GM04503 (cell line): ENCODE results near the gene INO80.
"Not testable (repeated sequence)": the region's sequence is repeated elsewhere in the genome, so short reads cannot be mapped to it uniquely, and the experiment has no call there.

ENCODE experiments used
- DNase-seq: peaks from one replicate; pipeline ENCODE4 v3.0.0-alpha.2; 2012; ENCODE audit warnings: low read depth

INO80 gene

GRCh38 chr15:40992825-40993224 is 123.3 kb downstream of the INO80 start:
- no peak for DNase-seq

- peak; percentile 30 for DNase-seq
Measured at GRCh38 chr15:40992241-40992741, 123.8 kb downstream of the INO80 start.

- DNase-seq, result no peak
Measured at GRCh38 chr15:40991355-40991754, 124.7 kb downstream of the INO80 start.

- DNase-seq, result no peak
Measured at GRCh38 chr15:40990789-40991188, 125.3 kb downstream of the INO80 start.

GRCh38 chr15:40990080-40990479 is 126.0 kb downstream of the INO80 start:
- DNase-seq, result no peak

GRCh38 chr15:40988156-40988555 is 127.9 kb downstream of the INO80 start:
- no peak for DNase-seq

GRCh38 chr15:40986820-40987219 is 129.3 kb downstream of the INO80 start:
- no peak for DNase-seq

GRCh38 chr15:40985541-40986330 is 130.3 kb downstream of the INO80 start:
- DNase-seq, result no peak

- peak; percentile 81 for DNase-seq
Measured at GRCh38 chr15:40984964-40985363, 131.1 kb downstream of the INO80 start.

GRCh38 chr15:40984406-40984805 is 131.7 kb downstream of the INO80 start:
- DNase-seq, result no peak

GRCh38 chr15:40982855-40983254 is 133.2 kb downstream of the INO80 start:
- DNase-seq, result peak; percentile 69

GRCh38 chr15:40981186-40981585 is 134.9 kb downstream of the INO80 start:
- no peak for DNase-seq

GRCh38 chr15:40978562-40978961 is 137.5 kb downstream of the INO80 start:
- DNase-seq, result no peak

GRCh38 chr15:40978141-40978540 is 137.9 kb downstream of the INO80 start:
- DNase-seq, result no peak

- DNase-seq, result no peak
Measured at GRCh38 chr15:40976819-40977218, 139.3 kb downstream of the INO80 start.

- no peak for DNase-seq
Measured at GRCh38 chr15:40974879-40975278, 141.2 kb downstream of the INO80 start.

GRCh38 chr15:40969363-40969762 is 146.7 kb downstream of the INO80 start:
- no peak for DNase-seq

GRCh38 chr15:40968290-40969085 is 147.6 kb downstream of the INO80 start:
- DNase-seq, result no peak

- DNase-seq, result no peak
Measured at GRCh38 chr15:40964634-40965033, 151.4 kb downstream of the INO80 start.

GRCh38 chr15:40964006-40964405 is 152.1 kb downstream of the INO80 start:
- no peak for DNase-seq

GRCh38 chr15:40963201-40963600 is 152.9 kb downstream of the INO80 start:
- DNase-seq, result no peak

GRCh38 chr15:40962317-40962716 is 153.8 kb downstream of the INO80 start:
- not testable (repeated sequence) for DNase-seq

GRCh38 chr15:40961740-40962139 is 154.3 kb downstream of the INO80 start:
- DNase-seq, result not testable (repeated sequence)
